Lower lobe of right lung (tissue), 2 donors: ENCODE results near the gene TTC9. TPM values are rescaled to one million over a fixed set of nuclear protein-coding genes. Genes with fewer than 3 reads are reported as not detected.
A peak's percentile ranks its signal among the peaks of the same experiment; 100 is the strongest.

Source experiments
- ATAC-seq, 2 donors: fragments of 200-7000 bp; cut with Tn5 transposase; one replicate each; pipeline ENCODE4 v1.9.1; 2020 to 2022; ENCODE audit warnings: mild to moderate bottlenecking in 2 of 2, moderate library complexity in 2 of 2
- DNase-seq: peaks from one replicate; pipeline ENCODE4 v3.0.0-alpha.2; 2020
- H3K27ac ChIP-seq: fragments of 200-600 bp; one replicate; pipeline ENCODE4 v1.8.0; 2022
- H3K27me3 ChIP-seq: fragments of 200-600 bp; one replicate; pipeline ENCODE4 v1.8.0; 2022; ENCODE audit warnings: low read depth
- H3K36me3 ChIP-seq: fragments of 200-600 bp; one replicate; pipeline ENCODE4 v1.8.0; 2022; ENCODE audit warnings: mild to moderate bottlenecking
- H3K4me1 ChIP-seq: fragments of 200-600 bp; one replicate; pipeline ENCODE4 v1.8.0; 2022
- H3K4me3 ChIP-seq: fragments of 200-600 bp; one replicate; pipeline ENCODE4 v1.8.0; 2022; ENCODE audit warnings: mild to moderate bottlenecking
- H3K9me3 ChIP-seq: fragments of 200-600 bp; one replicate; pipeline ENCODE4 v1.8.0; 2022
- CTCF ChIP-seq: fragments of 200-600 bp; IDR thresholded peaks from one replicate; pipeline ENCODE4 v1.8.0; 2022; ENCODE audit warnings: antibody characterized with exemption, mild to moderate bottlenecking
- intact Hi-C: fragments of 100-400 bp; cut with DNase I; formaldehyde crosslinking; loops from one replicate; pipeline ENCODE4 v1.11.0; 2022
- total RNA-seq: library from RNA; stranded (reverse); fragmentation: NEBNext Ultra II Directional; extraction: Animal tissue kit (Norgen Biotek cat#: 25700); gene quantifications from one replicate; pipeline ENCODE4 v1.2.1, GENCODE V29; 2021
- donor health status: DM: no; HTN: yes; CAD: no; lungs with severe emphysema.

The TTC9 gene
- total RNA-seq, 1 donor from 2014 or later: 5.5 TPM

- no peak for TF ChIP-seq CTCF
- ATAC-seq: no peak
- Histone ChIP-seq H3K36me3 (no peaks in the 10 kb centered on the region), H3K4me3 (no peak overlapping the region), H3K27ac (no peak overlapping the region), H3K9me3 (no peaks in the 10 kb centered on the region), H3K27me3 (peaks cover 11% of the 10 kb centered on the region), H3K4me1 (peaks cover 20% of the 10 kb centered on the region)
- no peak for DNase-seq
- intact Hi-C loops: no loop called here
Observed at GRCh38 chr14:70645892-70646291, 4.2 kb downstream of the TTC9 start.

GRCh38 chr14:70646705-70647104, 5.0 kb downstream of the TTC9 start:
- Histone ChIP-seq H3K27ac (no peak overlapping the region), H3K9me3 (no peaks in the 10 kb centered on the region), H3K27me3 (peaks cover 11% of the 10 kb centered on the region), H3K4me1 (peaks cover 17% of the 10 kb centered on the region), H3K36me3 (no peaks in the 10 kb centered on the region), H3K4me3 (no peak overlapping the region)
- ATAC-seq (no peak), DNase-seq (no peak)
- intact Hi-C loops: no loop called here
- no peak for TF ChIP-seq CTCF

- TF ChIP-seq CTCF: no peak
- Histone ChIP-seq H3K27ac (no peak overlapping the region), H3K36me3 (no peaks in the 10 kb centered on the region), H3K9me3 (no peaks in the 10 kb centered on the region), H3K27me3 (no peaks in the 10 kb centered on the region), H3K4me1 (peaks cover 9% of the 10 kb centered on the region), H3K4me3 (no peak overlapping the region)
- no peak for DNase-seq
- intact Hi-C loops: no loop called here
- peak in 1 of 2 donors; percentile 68 for ATAC-seq
Observed at GRCh38 chr14:70648346-70648745, 6.6 kb downstream of the TTC9 start.

GRCh38 chr14:70649803-70650202, 8.1 kb downstream of the TTC9 start:
- H3K9me3 ChIP-seq: no peaks in the 10 kb centered on the region
- no peak overlapping the region for H3K4me3 ChIP-seq
- ATAC-seq: no peak
- intact Hi-C loops: no loop called here
- no peaks in the 10 kb centered on the region for H3K27me3 ChIP-seq
- no peaks in the 10 kb centered on the region for H3K36me3 ChIP-seq
- no peak overlapping the region for H3K27ac ChIP-seq
- TF ChIP-seq CTCF: no peak
- DNase-seq: no peak
- no peaks in the 10 kb centered on the region for H3K4me1 ChIP-seq

- Histone ChIP-seq H3K9me3 (no peaks in the 10 kb centered on the region), H3K27me3 (no peaks in the 10 kb centered on the region), H3K4me3 (no peak overlapping the region), H3K4me1 (no peaks in the 10 kb centered on the region), H3K36me3 (no peaks in the 10 kb centered on the region), H3K27ac (no peak overlapping the region)
- DNase-seq (no peak), ATAC-seq (no peak)
- TF ChIP-seq CTCF: no peak
- intact Hi-C loops: no loop called here
Observed at GRCh38 chr14:70651522-70651921, 9.8 kb downstream of the TTC9 start.

GRCh38 chr14:70652871-70653270, 11.2 kb downstream of the TTC9 start:
- DNase-seq (no peak), ATAC-seq (no peak)
- intact Hi-C loops: no loop called here
- Histone ChIP-seq H3K36me3 (no peaks in the 10 kb centered on the region), H3K4me3 (no peak overlapping the region), H3K27me3 (no peaks in the 10 kb centered on the region), H3K4me1 (no peaks in the 10 kb centered on the region), H3K9me3 (no peaks in the 10 kb centered on the region), H3K27ac (no peak overlapping the region)
- TF ChIP-seq CTCF: no peak
